Skeletal muscle tissue (tissue), 4 donors: Measurements from ENCODE around the gene ITPKC. TPM values are rescaled to one million over a fixed set of nuclear protein-coding genes. Genes with fewer than 3 reads are reported as not detected.

Experiments used
- H3K27ac ChIP-seq: one replicate; pipeline ENCODE4 v1.7.0; 2013; ENCODE audit warnings: mild to moderate bottlenecking, low read depth, low read length, inconsistent platforms
- H3K27me3 ChIP-seq, 3 donors: one replicate each; pipeline ENCODE4 v1.7.0; 2013; ENCODE audit warnings: low read length in 3 of 3; ENCODE audit not compliant: control insufficient read depth in 3 of 3, insufficient read depth in 3 of 3
- H3K36me3 ChIP-seq, 3 donors: one replicate each; pipeline ENCODE4 v1.7.0; 2013; ENCODE audit warnings: low read length in 3 of 3; ENCODE audit not compliant: control insufficient read depth in 3 of 3, insufficient read depth in 3 of 3
- H3K4me1 ChIP-seq, 3 donors: one replicate each; pipeline ENCODE4 v1.7.0; 2013; ENCODE audit warnings: low read length in 3 of 3, mild to moderate bottlenecking in 3 of 3; ENCODE audit not compliant: control insufficient read depth in 3 of 3, insufficient read depth in 3 of 3
- H3K4me3 ChIP-seq, 3 donors: one replicate each; pipeline ENCODE4 v1.7.0; 2013; ENCODE audit warnings: low read length in 3 of 3
- H3K9ac ChIP-seq, 3 donors: one replicate each; pipeline ENCODE4 v1.7.0; 2013; ENCODE audit warnings: low read length in 3 of 3, mild to moderate bottlenecking in 3 of 3, moderate library complexity in 2 of 3, low read depth in 1 of 3
- H3K9me3 ChIP-seq, 3 donors: one replicate each; pipeline ENCODE4 v1.7.0; 2013; ENCODE audit warnings: low read length in 3 of 3; ENCODE audit not compliant: control insufficient read depth in 3 of 3
- total RNA-seq: library from RNA; depleted of rRNA; stranded (reverse); fragments of >200 nt; gene quantifications from one replicate; pipeline ENCODE4 v1.2.3, GENCODE V29; 2014
- donor health status: Osteomylitis.

ITPKC gene
- total RNA-seq, 1 donor from 2014 or later, result 6.8 TPM

- H3K27ac ChIP-seq, result no peak overlapping the region
- H3K4me3 ChIP-seq, result no peak overlapping the region
- no peaks in the 10 kb centered on the region for H3K27me3 ChIP-seq
- peaks cover 0 to 2% (median 0%) of the 10 kb centered on the region in 3 donors for H3K4me1 ChIP-seq
- no peaks in the 10 kb centered on the region for H3K9me3 ChIP-seq
- H3K9ac ChIP-seq, result no peak overlapping the region
- peaks cover 47 to 51% (median 49%) of the 10 kb centered on the region in 3 donors for H3K36me3 ChIP-seq
Measured at GRCh38 chr19:40700083-40700482, 16.8 kb upstream of the ITPKC start.

- Histone ChIP-seq H3K9ac (no peak overlapping the region), H3K27me3 (no peaks in the 10 kb centered on the region), H3K36me3 (peaks cover 50 to 54% (median 51%) of the 10 kb centered on the region in 3 donors), H3K4me3 (no peak overlapping the region), H3K9me3 (no peaks in the 10 kb centered on the region), H3K27ac (no peak overlapping the region), H3K4me1 (peaks cover 0 to 4% (median 0%) of the 10 kb centered on the region in 3 donors)
Measured at GRCh38 chr19:40701758-40702157, 15.2 kb upstream of the ITPKC start.

- Histone ChIP-seq H3K27ac (no peak overlapping the region), H3K9ac (no peak overlapping the region), H3K4me1 (peaks cover 0 to 4% (median 0%) of the 10 kb centered on the region in 3 donors), H3K4me3 (no peak overlapping the region), H3K27me3 (no peaks in the 10 kb centered on the region), H3K36me3 (peaks cover 50 to 54% (median 53%) of the 10 kb centered on the region in 3 donors), H3K9me3 (no peaks in the 10 kb centered on the region)
Measured at GRCh38 chr19:40702337-40703012, 14.4 kb upstream of the ITPKC start.

GRCh38 chr19:40703029-40703755 is 13.7 kb upstream of the ITPKC start:
- no peak overlapping the region for H3K27ac ChIP-seq
- H3K27me3 ChIP-seq, result no peaks in the 10 kb centered on the region
- peaks cover 50 to 58% (median 53%) of the 10 kb centered on the region in 3 donors for H3K36me3 ChIP-seq

GRCh38 chr19:40704491-40705361 is 12.2 kb upstream of the ITPKC start:
- H3K9ac ChIP-seq, result no peak overlapping the region
- H3K27ac ChIP-seq, result no peak overlapping the region
- H3K27me3 ChIP-seq, result no peaks in the 10 kb centered on the region
- H3K4me3 ChIP-seq, result no peak overlapping the region
- peaks cover 0 to 4% (median 0%) of the 10 kb centered on the region in 3 donors for H3K4me1 ChIP-seq
- peaks cover 50 to 68% (median 52%) of the 10 kb centered on the region in 3 donors for H3K36me3 ChIP-seq
- no peaks in the 10 kb centered on the region for H3K9me3 ChIP-seq

More at GRCh38 chr19:40703029-40703755, 13.7 kb upstream of the ITPKC start:
- Histone ChIP-seq H3K9ac (no peak overlapping the region), H3K4me3 (no peak overlapping the region), H3K9me3 (no peaks in the 10 kb centered on the region), H3K4me1 (peaks cover 0 to 4% (median 0%) of the 10 kb centered on the region in 3 donors)

GRCh38 chr19:40705362-40705651 is 11.6 kb upstream of the ITPKC start:
- no peak overlapping the region for H3K4me3 ChIP-seq
- peaks cover 0 to 4% (median 0%) of the 10 kb centered on the region in 3 donors for H3K4me1 ChIP-seq
- H3K27ac ChIP-seq, result peak overlapping the region; percentile 28
- H3K9ac ChIP-seq, result no peak overlapping the region
- no peaks in the 10 kb centered on the region for H3K27me3 ChIP-seq
- H3K36me3 ChIP-seq, result peaks cover 49 to 66% (median 51%) of the 10 kb centered on the region in 3 donors
- no peaks in the 10 kb centered on the region for H3K9me3 ChIP-seq

- Histone ChIP-seq H3K4me1 (peaks cover 0 to 4% (median 0%) of the 10 kb centered on the region in 3 donors), H3K36me3 (peaks cover 43 to 59% (median 54%) of the 10 kb centered on the region in 3 donors), H3K9me3 (no peaks in the 10 kb centered on the region), H3K27ac (peak overlapping the region; percentile 28), H3K4me3 (no peak overlapping the region), H3K27me3 (no peaks in the 10 kb centered on the region), H3K9ac (peak overlapping the region in 1 of 3 donors; percentile 11)
Measured at GRCh38 chr19:40705950-40706619, 10.8 kb upstream of the ITPKC start.

GRCh38 chr19:40707615-40708014 is 9.3 kb upstream of the ITPKC start:
- no peak overlapping the region for H3K27ac ChIP-seq
- peaks cover 31 to 53% (median 44%) of the 10 kb centered on the region in 3 donors for H3K36me3 ChIP-seq
- H3K4me3 ChIP-seq, result no peak overlapping the region
- no peak overlapping the region for H3K9ac ChIP-seq
- no peaks in the 10 kb centered on the region for H3K27me3 ChIP-seq
- H3K4me1 ChIP-seq, result peaks cover 0 to 4% (median 0%) of the 10 kb centered on the region in 3 donors
- no peaks in the 10 kb centered on the region for H3K9me3 ChIP-seq

GRCh38 chr19:40709817-40710216 is 7.1 kb upstream of the ITPKC start:
- Histone ChIP-seq H3K4me3 (no peak overlapping the region), H3K9me3 (no peaks in the 10 kb centered on the region), H3K27ac (no peak overlapping the region), H3K9ac (no peak overlapping the region), H3K36me3 (peaks cover 15 to 40% (median 29%) of the 10 kb centered on the region in 3 donors), H3K27me3 (no peaks in the 10 kb centered on the region), H3K4me1 (peaks cover 6 to 9% (median 6%) of the 10 kb centered on the region in 3 donors)
